ENCODE measurements around the gene MDM2. TPM values are rescaled to one million over a fixed set of nuclear protein-coding genes. Genes with fewer than 3 reads are reported as not detected.
A peak's percentile ranks its signal among the peaks of the same experiment; 100 is the strongest.

Gene MDM2
- total and polyA plus RNA-seq, 9 of the 15 experiments (the other 6 are each of a cell fraction or from before 2014, with no cell fraction given): 13.6 to 100 (median 49.0) TPM

- TF ChIP-seq, protein P1, sequence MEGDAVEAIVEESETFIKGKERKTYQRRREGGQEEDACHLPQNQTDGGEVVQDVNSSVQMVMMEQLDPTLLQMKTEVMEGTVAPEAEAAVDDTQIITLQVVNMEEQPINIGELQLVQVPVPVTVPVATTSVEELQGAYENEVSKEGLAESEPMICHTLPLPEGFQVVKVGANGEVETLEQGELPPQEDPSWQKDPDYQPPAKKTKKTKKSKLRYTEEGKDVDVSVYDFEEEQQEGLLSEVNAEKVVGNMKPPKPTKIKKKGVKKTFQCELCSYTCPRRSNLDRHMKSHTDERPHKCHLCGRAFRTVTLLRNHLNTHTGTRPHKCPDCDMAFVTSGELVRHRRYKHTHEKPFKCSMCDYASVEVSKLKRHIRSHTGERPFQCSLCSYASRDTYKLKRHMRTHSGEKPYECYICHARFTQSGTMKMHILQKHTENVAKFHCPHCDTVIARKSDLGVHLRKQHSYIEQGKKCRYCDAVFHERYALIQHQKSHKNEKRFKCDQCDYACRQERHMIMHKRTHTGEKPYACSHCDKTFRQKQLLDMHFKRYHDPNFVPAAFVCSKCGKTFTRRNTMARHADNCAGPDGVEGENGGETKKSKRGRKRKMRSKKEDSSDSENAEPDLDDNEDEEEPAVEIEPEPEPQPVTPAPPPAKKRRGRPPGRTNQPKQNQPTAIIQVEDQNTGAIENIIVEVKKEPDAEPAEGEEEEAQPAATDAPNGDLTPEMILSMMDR (IDR thresholded peaks at IDR 0.05 in 2 of 3, conservative IDR thresholded peaks at IDR 0.05 in 1 of 3; ENCODE audit: insufficient read depth in 2 of 3, low read depth in 1 of 3, low read length in 3 of 3): peak; percentile 11 to 31 (median 29); a peak in 2 of 6 replicates
These were observed 63.9 kb downstream of the MDM2 start (continued) for GRCh38 chr12:68871921-68872320.

DNA sequence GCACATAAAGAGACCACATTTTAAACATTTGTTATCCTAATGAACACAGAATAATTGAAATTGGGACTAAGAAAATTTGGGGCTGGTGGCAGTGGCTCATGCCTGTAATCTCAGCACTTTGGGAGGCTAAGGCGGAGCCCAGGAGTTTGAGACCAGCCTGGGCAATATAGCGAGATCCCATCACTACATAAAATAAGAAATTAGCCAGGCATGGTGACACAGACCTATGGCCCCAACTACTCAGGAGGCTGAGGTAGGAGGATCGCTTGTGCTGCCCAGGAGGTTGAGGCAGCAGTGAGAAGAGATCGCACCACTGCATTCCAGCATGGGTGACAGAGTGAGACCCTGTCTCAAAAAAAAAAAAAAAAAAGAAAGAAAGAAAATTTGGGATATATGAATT lies 65.3 kb downstream of the MDM2 start:
- POLR2A ChIA-PET: no interaction called here
- H3K9ac ChIP-seq (ENCODE audit: insufficient read depth in 1 of 2, low read depth in 2 of 2, low read length in 2 of 2): no peak overlapping the region
- no peak overlapping the region for H3K4me2 ChIP-seq (ENCODE audit: insufficient read depth, low read length)
- H3K9me3 ChIP-seq (replicated peaks; ENCODE audit: control insufficient read depth, insufficient read depth, low read depth, low read length): no peaks in the 10 kb centered on the region
- H3K4me1 ChIP-seq (replicated peaks in 1 of 2; ENCODE audit: control insufficient read depth in 2 of 2, insufficient read depth in 2 of 2, low read length in 2 of 2): no peaks in the 10 kb centered on the region
- no peaks in the 10 kb centered on the region for H3K9me1 ChIP-seq (ENCODE audit: control insufficient read depth, insufficient read depth, low read length)
- intact Hi-C loops (cut with micrococcal nuclease) (no loop called here), in situ Hi-C loops (cut with MboI) (loop anchor here (25.0 kb wide), 1 partner anchor 189 kb away; no protein-coding TSS in a partner anchor)
- DNase-seq (ENCODE audit: extremely low read depth in 1 of 4, low spot score in 3 of 4): no peak
- no peak overlapping the region for H2AFZ ChIP-seq (ENCODE audit: low read depth, low read length)
- no peak for FAIRE-seq
- peaks cover 15 to 49% of the 10 kb centered on the region in 2 experiments for H3K27me3 ChIP-seq (ENCODE audit: control insufficient read depth in 2 of 2, insufficient read depth in 2 of 2, low read length in 2 of 2)
- no peaks in the 10 kb centered on the region for H4K20me1 ChIP-seq (replicated peaks; ENCODE audit: control insufficient read depth, insufficient read depth, low read length)
- WGBS (ENCODE audit: insufficient coverage, low coverage, missing lambda C conversion rate): 6% methylated on average over 4 of the region's 4 CpGs
- TF ChIP-seq SAFB2 (IDR thresholded peaks at IDR 0.05; ENCODE audit: borderline replicate concordance, low read depth, low read length, severe bottlenecking): no peak
- no peak for TF ChIP-seq PML (IDR thresholded peaks at IDR 0.05; ENCODE audit: low read length)
- H3K36me3 ChIP-seq (ENCODE audit: control insufficient read depth, insufficient read depth, low read length): no peaks in the 10 kb centered on the region
- no peak for ATAC-seq
- H3K4me3 ChIP-seq: no peak overlapping the region
- H3K79me2 ChIP-seq (ENCODE audit: control insufficient read depth, insufficient read depth, low read length): no peaks in the 10 kb centered on the region
- H3K27ac ChIP-seq (ENCODE audit: extremely low read depth, low read depth, low read length): no peak overlapping the region
- no TSS peak for BruUV-seq (replicated peaks)
- CTCF ChIA-PET (ENCODE audit: low intra/inter-chr PET ratio): no interaction called here

Measured in K562 (cell line).